CD4-positive, alpha-beta T cell treated with Interleukin-15 for 1 hour (primary cell): ENCODE measurements around the gene SHC1.

Experiments used
- DNase-seq: peaks from one replicate; pipeline ENCODE4 v3.0.0-alpha.2; 2020

Gene SHC1

DNA sequence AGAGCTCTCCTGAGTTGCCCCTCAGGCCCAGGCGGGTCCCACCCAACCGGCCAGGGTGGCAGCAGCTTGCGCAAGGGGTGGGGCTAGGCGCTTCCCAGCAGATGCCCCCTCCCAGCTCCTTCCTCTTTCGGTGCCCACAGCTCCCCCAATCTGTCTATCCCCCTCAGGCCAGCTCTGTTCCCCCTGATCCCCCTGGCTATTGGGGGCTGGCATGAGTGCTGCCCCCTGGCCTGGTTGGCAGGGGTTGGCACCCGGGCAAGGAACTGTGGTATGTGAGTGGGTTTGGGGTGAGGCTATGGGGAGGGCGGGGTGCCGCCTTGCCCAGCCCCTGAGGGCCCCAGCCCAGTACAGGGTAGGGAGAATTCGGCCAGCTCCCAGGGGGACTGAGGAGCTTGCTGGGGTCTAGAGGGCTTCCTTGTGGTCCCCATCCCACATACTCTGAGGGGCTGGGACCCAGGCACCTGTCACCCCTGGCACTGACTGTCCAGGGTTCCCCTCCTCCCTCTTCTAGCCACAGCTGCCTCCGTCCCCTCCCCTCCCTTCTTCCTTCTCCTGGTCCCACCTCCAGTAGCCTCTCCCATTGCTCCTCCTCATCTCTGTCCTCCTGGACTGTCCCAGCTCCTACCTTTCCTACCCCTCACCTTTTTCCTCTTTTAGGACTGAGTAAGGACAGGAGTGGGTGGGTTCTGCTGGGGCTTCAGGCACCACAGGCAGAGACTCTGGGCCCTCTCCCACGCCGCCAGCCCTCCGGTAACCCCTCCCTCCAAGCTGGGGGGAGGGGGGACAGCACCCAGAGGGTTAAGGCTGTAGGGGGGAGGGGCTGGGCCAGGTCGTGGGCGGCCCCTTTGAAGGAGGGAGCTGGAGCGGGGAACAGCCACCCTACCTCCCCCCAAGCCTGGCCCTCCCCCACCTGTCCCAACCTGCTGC lies 37.7 kb upstream of the SHC1 start:
- no peak for DNase-seq

DNA sequence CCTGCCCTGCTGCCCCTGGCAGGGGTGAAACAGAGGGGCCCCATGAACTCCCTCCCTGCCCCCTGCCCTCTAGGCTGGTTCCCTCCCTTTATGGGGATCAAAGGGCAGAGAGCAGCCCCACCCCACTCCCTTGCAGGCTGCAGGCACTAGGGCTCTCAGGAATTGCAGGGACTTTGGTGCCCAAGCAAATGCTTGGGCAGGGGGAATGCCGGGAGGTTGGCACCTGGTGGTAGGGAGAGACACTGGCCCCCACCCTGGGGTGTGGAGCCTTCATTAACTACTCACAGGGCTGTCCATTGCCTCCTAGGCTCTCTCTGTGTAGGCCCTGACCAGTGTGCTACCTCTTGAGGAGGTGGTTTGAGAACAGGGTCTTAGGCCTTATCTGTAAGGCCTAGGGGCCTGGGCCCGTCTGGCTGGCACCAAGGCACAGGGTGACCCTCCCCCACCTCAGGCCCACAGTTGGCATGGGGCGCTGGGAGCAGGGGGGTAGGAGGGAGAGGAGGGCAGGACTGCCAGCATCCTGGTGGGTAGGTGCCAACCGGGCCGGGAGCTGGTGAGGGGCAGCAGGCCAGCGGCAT lies 36.8 kb upstream of the SHC1 start:
- DNase-seq = no peak

DNA sequence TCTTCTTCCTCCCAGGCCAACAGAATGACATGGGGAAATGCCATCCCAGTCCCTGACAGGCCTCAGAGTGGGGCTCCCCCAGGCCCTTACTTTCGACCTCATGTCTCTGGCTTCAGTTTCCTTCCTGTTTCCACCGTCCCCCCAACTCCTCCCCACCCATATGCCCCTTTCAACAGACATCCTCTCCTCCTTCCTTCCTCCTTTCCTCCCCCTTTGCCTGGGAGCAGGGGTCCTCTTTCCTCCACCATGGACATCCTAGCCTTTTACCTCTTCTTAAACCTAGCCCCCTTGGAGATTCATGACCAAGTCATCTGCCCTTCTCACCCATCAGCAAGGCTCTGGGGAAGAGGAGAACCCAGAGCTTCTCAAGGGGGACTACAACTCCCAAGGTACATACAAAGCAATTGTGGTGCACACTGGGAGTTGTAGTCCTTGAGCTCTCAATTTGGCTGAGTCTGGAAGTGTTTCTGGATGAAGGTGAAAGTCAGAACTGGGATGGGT lies 36.1 kb upstream of the SHC1 start:
- peak; percentile 46 for DNase-seq

DNA sequence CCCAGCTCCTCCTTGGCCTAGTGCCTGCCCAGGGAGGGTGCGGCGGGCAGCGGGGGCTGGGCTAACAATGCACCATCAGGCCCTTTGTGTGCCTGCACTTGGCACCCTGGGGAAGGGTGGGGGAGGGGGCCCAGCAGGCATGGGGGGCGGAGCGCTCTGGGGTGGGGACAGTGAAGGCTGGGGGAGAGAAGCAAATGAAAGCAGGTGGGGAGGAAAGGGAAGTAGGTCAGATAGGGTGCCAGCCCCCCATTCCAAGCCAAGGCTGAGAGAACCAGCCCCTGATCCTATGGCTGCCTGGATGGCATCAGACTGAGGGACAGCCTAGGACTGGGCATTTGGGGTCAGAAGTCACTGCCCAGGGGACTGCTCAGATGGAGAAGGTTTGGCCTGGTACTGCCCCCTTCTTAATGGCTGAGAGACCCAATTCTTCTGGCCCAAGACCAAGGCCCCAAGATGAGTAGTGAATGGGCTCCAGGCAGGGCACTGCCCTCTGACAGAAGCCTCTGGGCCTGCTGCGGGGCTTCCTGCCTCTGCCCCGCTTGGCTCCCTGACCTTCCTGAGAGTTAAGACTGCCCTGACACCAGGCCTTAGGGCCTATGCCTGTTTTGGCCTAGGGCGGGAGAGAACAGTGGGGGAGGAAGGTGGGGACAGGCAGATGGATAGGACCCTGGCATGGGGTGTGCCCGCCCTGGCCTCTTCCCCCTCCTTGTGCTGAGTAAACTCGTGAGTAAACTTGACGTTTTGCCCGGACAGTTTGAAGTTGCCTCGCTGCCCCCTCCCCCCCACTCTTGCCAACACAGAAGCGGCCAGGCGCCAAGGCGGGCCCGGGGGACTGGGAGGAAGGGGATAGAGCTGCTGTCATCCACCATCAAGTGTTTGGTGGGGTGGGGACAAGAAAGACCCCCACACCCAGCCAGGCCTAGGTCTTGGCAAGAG lies 34.8 kb upstream of the SHC1 start:
- DNase-seq = peak; percentile 60

DNA sequence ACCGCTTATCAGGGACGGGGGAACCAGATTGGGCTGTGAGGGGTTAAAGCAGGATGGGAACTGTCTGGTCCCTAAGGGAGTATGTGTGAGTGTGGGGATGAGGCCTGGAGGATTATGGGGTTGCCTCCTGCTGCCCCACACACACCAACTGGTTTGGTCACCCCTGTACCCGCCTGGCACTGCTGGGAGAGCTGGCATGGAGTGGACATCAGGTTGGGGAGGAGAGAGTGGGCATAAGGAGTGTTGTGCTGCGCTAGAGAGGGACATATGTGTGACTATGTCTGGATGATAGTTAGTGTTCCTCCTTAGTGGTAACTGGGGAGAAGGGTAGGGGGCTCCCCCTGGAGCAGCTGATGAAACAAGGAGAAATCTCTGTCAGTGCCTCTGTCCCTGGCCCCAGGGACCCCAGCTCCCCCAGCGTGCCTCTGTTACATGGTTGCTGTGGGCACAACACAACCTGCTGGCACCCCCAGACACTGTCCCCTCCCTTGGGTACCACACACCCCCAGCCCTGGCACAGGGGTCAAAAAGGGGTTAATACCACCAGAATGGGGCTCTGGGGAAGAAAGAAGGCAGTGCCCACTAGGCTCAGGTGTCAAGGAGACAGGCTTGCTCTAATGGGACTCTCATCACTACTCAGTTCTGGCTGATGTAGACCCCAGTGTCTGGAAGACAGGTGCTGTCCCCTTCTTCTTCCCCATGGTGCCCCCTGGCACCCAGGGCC lies 34.0 kb upstream of the SHC1 start:
- no peak for DNase-seq

DNA sequence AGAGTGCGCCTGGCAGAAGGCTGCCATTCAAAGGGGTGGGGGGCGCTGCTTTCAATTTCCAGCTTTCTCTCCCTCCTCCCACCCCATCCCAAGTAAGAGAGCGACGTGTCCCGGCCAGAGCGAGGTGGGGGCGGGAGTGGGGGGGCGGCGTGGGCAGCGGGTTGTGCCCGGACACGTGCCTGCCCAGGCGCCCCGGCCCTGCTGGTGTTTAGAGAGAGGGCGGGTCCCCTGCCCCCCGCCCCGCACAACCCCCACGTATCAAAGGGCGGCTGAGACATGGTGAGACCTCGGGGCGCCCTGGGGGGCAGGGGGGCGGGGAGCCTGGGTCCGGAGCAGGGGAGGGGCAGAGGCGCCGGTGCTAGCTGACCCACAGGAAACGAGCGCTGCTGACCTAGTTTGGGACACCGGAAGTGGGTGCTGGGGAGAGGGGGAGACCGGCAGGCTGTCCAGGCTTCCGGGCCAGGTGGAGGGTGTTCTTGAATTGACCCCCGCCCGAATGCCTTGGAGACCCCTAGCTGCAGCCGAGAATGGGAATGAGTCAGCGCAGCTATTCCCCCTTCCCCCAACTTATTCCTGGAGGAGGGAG lies 33.3 kb upstream of the SHC1 start:
- no peak for DNase-seq

DNA sequence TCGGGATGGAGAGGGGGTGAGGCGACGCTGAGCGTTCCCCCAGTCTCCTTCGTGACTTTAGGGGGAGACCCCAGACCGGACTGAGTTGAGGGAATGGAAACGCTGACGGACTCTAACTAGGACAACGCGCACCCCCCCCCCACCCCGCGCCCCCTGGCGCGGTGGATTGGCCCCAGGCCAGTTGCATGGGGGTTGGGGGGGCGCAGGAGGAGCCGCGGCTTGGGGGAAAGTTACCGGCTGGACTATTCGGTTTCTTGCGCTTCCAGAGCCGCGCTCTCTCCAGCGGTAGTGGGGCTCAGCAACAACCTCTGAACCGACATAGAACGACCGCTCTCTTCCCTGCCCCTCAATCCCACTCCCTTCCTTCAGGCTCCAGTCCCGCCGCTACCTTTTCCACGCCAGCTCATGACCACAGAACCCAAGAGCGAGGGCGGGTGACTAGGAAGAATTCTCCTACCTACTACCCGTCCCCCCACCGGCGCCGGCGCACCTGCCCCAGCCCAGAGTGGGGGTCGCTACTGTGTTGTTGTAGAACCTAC lies 32.7 kb upstream of the SHC1 start:
- DNase-seq = no peak

DNA sequence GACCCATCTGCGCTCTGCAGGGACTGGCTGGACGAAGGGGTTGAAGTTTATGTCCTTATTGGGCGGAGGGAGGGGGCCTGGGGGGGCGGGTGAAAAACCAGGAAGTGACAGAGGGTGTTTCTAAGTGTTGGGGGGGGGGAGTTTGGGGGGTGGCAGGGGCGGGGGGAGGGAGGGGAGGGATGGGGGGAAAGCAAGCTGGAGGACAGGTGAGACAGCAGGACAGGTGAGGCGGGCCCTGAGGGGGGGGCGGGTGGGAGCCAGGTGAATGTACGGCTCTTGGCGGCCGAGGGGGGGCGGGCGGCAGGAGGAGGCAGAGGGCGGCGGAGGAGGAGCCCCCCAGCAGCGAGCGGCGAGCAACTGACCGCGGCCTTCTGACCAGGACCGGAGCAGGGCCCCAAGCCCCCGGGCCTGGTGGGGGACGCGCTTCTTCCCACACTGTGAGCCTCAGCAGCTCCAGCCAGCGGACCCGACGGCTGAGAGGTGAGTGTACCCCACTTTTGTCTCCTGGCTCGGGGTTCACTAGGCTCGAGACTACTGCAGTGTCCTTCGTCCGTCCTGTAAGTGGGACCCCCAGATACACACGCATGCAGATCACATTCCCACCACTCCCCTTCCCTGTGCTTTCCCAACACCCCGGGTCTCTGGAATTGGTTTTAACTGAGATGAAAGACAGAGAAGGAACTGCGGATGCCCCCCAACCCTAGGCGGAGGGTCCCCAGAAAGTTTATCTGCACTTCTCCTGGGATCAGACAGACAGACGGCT lies 32.1 kb upstream of the SHC1 start, which contains the start of gene ZBTB7B:
ZBTB7B (plus strand) TSS at position 339 of the 763 bp plus-strand sequence. CDS start 11,859 bp downstream, outside the sequence.
- DNase-seq = no peak

DNA sequence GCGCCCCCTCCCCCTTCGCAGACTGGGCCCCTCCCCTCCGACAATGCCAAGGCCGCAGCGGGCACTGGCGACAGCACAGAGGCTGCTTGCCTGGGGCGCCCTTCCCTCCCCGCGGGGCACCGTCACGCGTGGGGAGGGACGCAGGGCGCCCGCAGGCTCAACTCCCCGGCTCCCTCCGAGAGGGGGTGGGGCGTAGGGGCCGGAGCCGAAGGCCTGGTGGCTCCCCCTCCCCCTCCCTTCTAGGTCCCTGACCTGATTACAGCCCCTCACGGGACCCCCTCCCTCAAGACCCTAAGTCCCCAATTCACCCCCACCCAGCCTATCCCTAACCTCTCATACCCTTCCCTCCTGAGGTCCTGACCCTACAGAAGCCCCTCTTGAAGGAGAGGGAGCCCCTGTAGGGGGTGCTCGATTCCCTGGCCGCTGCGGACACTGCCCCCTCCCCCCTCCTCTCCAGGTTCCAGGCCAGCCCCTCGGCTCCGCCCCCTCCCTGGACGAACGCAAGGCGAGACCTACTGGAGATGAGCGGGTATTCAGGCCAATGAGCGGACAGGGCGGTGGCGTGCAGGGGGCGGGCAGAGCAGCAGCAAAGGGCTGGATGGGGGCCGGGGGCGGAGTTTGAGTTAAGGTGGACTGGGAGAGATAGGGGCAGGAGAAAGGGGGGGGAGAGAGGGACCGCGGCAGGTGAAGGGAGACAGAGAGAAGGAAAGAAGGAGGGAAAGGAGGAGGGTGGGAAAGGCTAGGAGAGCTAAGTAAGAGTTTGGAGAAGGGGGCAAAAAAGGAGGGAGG lies 31.3 kb upstream of the SHC1 start:
- DNase-seq = peak; percentile 98

DNA sequence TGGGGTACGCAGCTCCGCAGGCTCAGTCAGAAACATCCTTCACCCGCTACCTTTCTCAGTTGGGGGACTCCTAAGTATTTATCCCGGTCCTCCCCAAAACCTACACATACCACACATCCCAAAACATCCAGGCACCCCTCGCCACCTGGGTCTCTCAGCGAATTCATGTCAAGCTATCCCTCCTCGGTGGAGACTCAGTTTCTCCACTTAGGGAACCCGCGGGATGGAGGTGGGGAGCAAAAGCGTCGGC lies 30.8 kb upstream of the SHC1 start:
- DNase-seq = no peak

DNA sequence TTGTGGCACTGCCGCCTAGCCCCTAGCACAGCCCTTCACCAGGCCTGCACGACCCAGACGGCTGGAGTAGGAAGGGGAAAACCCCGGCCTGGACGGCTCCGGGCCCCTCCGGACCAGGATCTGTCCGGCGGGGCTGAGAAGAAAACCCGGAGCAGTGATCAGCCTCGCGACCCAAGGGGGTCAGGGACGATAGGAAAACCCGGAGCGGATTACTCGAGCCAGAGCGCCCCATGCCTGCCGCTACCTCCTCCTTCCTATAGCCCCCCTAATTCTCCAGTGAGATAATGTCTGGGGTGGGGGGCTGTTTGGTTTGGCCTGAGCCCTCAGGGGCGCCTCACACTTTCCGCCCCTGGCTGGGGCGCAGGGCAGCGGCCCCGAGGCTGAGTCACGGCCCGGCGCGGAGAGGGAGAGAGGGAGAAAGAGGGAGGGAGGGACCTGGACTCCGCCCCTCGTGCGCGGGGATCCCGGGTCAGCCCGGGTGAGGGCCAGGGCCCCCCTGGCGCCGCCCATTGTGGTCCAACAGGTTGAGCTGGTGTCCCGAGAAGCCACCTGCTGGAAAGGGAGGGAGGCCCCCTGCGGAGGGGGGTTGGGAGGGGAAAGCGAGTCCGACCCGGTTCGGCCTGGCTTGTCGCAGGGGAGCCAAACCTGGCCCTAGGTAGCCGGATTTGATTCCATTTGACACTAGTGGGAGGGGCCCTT lies 30.3 kb upstream of the SHC1 start:
- DNase-seq = peak; percentile 79

DNA sequence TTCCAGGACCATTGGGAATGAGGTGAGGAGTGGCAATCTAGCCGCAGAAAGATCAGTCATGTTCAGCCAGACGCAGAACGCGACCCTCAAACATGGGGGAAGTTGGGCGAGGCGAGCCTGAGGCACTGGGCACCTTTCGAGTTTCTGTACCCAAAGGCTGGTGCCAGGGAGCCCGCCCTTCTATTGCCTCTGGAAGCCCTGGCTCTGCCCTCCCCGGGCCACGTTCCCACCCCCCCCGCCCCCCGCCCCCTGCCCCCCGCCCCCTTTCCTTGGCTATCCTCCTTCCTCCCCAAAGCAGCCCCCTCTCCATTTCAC lies 29.8 kb upstream of the SHC1 start:
- DNase-seq = no peak

DNA sequence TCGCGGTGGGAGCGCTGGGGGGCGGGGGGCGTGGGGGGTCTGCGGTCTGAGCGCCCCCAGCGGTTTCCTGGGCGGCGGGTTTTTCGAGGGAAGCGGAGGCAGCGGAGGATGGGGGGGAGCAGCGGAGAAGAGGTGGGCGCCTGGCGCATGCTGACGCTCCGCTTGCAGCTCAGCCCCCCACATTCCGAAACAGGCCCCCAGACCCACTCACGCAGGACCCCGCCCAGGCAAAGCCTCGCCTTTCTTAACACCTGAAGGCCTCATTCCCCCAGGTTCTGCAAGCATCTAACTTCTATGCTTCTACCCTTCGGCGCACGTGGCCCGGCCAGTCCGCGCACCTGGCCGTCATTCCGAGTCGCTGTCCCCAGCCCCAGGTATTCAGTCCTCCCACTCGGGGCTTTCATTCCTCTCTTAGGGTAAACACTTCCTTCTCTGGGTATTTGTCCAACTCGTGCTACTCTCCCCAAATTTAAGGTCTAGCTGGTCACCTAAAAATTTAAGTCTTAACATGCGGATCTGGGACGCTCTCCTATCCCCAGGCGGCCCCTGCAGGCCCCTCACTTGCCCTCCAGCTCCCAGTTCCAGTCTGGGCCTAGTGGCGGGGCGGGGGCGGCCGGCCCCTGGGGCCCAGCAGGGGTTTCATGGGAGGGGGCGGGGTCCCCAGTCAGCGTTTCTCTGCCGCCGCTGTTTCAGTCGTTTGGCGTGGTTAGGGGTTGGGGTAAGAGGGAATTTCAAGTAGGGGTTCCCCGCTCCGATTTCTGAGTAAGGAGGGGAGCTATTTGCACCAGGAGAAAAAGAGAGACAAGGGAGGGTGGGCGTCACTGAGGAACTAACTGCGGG lies 29.2 kb upstream of the SHC1 start:
- DNase-seq = no peak

DNA sequence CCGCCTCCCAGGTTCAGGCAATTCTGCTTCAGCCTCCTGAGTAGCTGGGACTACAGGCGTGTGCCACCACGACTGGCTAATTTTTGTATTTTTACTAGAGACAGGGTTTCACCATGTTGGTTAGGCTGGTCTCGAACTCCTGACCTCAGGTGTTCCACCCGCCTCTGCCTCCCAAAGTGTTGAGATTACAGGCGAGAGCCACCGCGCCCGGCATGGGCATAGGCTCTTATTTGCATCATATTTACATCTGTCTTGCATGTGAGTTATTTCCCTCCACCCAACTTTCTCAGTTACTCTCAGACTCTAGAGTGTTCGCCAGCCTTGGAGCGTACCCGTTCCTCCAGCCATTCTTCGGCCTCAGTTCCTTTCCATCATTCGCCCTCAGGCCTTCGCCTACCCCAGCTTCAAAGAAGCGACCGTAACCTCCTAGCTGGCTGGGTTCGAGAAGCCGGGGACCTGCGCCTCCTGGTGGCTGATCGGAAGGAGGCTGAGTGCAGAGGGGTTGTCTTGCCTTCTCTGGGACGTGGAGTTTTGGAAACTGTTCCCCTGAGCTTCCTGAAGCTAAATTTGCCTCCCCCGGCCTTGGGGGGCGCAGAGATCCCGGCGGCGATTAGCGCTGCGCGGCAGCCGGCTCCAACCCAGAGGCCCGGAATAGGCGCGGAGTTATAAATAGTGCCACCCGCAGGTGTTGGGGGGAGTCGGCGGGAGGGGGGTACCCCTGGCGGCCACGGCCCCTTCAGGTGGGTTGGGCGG lies 28.4 kb upstream of the SHC1 start:
- DNase-seq = peak; percentile 74

DNA sequence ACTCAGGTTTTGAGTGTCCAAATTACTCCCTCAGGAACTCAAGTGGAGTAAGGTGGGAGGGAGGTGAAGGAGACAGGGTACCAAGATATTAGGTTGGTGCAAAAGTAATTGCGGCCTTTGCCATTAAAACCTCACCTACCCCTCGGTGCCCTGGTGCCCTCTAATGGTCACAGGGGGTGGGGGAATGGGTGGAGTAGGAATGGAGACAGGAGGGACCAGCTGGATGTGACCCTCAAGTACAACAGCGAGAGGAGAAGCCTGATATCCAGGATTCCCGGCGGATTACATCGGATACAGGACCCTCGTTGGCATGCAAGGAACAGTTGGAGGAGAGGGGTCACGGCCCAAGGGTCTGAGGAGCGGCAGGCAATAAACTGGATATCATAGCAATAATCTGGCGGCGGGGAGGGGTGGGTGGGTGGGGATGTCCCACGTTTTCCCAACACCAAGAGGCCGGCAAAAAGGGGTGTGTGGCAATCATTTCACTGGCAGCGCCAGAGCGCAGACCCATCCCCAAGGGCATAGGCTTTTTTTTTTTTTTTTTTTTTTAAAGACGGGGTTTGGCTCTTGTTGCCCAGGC lies 27.7 kb upstream of the SHC1 start:
- DNase-seq = no peak

DNA sequence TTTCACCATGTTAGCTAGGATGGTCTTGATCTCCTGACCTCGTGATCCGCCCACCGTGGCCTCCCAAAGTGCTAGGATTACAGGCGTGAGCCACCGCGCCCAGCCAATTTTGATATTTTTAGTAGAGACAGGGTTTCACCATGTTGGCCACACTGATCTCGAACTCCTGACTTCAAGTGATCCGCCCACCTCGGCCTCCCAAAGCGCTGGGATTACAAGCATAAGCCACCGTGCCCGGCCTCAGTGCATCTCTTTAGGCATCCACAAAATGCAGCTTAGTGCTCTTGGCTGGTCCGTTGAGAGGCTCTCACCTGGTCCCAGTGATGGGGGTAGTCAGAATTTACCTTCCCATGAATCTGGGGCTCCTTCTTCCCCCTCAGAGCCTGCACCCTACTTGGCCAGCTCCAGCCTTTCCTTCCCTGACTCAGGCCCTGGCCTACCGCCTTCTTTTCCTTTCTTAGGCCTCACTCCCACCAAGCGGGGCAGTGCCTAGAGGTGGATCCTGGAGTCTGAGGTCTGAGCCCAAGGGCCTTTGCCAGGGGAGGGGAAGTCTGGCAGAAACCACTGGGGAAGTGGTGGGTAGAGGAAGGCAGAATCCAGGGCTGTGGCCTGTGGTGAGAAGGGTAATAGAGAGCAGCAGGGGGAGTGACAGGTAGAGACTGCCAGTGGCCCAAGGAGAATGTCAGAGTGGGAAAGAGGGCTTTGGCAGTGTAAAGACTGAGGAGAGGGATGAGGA lies 26.6 kb upstream of the SHC1 start:
- DNase-seq = no peak
